Fibroblast of peridontal ligament (primary cell): Measurements from ENCODE around the gene RNPEP.
"Not testable (repeated sequence)": the region's sequence is repeated elsewhere in the genome, so short reads cannot be mapped to it uniquely, and the experiment has no call there.

ENCODE experiments used
- DNase-seq: peaks from one replicate; pipeline ENCODE4 v3.0.0-alpha.2; 2010; ENCODE audit errors: extremely low read depth

The RNPEP gene, protein sequence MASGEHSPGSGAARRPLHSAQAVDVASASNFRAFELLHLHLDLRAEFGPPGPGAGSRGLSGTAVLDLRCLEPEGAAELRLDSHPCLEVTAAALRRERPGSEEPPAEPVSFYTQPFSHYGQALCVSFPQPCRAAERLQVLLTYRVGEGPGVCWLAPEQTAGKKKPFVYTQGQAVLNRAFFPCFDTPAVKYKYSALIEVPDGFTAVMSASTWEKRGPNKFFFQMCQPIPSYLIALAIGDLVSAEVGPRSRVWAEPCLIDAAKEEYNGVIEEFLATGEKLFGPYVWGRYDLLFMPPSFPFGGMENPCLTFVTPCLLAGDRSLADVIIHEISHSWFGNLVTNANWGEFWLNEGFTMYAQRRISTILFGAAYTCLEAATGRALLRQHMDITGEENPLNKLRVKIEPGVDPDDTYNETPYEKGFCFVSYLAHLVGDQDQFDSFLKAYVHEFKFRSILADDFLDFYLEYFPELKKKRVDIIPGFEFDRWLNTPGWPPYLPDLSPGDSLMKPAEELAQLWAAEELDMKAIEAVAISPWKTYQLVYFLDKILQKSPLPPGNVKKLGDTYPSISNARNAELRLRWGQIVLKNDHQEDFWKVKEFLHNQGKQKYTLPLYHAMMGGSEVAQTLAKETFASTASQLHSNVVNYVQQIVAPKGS

DNA sequence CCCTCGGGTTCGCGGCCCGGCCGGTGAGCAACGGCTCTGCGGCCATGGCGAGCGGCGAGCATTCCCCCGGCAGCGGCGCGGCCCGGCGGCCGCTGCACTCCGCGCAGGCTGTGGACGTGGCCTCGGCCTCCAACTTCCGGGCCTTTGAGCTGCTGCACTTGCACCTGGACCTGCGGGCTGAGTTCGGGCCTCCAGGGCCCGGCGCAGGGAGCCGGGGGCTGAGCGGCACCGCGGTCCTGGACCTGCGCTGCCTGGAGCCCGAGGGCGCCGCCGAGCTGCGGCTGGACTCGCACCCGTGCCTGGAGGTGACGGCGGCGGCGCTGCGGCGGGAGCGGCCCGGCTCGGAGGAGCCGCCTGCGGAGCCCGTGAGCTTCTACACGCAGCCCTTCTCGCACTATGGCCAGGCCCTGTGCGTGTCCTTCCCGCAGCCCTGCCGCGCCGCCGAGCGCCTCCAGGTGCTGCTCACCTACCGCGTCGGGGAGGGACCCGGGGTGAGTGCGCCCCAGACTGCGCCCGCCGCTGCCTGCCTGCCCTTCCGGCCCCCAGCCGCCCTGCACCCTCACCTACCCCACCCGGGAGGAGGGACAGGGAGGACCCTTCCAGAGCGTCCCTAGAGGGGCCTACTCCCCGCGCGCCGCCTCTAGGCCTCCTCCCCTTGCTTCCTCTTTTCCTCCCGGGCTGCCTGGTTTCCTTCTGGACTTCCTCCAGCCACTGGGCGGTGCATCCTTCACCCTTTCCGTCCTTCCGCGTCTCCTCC, at the start of gene RNPEP:
Gene RNPEP (plus strand): TSS at position 26 of the 757 bp plus-strand sequence. CDS start 19 bp downstream, at position 45.
- DNase-seq = peak; percentile 78

DNA sequence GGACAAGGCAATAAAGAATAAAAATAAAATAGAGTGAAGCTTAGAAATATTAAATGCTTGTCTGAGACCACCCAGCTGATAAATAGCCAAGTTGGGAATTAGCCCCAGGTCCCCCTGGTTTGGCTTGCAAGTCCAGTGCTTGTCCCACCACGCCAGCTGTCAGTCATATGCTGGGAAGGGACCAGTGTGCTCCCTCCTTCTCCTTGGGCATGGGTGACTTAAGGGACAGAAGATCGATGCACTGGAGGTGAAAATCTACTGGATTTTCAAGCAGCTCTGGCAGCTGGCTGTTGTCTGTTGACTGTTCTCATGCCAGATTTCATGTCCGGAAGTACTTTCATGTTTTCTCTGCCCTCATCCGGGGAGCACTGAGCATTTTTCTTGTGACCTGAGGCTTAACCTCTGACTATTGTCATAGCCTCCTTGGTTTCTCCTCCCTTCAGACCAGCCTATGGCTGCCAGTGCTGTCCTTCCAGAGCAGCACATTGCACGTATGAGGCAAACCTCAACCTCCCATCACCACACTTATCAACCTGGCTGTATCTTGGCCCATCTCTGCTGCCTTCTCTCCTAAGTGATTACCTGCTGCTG, 48.5 kb upstream of the RNPEP start:
- no peak for DNase-seq

- DNase-seq = peak; percentile 86
Observed at GRCh38 chr1:201937624-201938213, 44.7 kb upstream of the RNPEP start.

GRCh38 chr1:201938440-201939035, 43.9 kb upstream of the RNPEP start:
- DNase-seq = no peak

DNA sequence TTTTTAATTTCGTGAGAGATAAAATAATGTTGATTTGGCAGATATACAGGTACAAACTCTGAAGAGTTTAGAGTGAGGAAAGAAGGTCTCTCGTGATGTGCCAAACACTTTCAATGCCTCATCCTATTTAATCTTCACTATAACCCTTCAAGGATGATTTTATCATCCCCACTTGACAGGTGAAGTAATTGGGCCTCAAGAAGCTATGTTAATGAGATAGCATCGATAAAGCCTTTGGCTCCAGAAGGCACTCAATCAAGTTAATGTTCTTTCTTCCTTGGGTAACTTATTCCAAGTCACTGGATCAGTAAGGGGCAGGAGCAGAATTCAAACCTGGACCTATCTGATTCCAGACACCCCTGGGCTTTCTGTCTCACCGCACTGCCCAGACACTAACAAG, 43.3 kb upstream of the RNPEP start:
- DNase-seq = no peak

DNA sequence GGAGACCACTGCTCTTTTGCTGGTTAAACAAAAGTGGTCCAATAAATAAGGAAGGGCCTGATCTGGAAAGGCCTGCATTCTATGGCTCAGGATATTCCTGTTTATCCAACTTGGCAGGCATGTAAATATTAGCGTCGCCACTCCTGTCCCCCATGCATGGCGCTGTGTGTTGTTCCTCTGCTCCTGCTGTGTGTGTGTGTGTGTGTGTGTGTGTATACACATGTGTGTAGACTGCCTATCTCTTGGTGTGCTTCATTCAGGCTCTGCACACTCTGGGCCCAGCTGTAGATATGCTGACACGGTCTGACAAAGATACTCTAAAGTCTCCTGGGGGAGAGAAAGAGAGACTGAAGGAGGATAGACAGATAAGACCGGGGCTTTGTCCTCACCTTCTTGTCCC, 42.9 kb upstream of the RNPEP start:
- DNase-seq = no peak

DNA sequence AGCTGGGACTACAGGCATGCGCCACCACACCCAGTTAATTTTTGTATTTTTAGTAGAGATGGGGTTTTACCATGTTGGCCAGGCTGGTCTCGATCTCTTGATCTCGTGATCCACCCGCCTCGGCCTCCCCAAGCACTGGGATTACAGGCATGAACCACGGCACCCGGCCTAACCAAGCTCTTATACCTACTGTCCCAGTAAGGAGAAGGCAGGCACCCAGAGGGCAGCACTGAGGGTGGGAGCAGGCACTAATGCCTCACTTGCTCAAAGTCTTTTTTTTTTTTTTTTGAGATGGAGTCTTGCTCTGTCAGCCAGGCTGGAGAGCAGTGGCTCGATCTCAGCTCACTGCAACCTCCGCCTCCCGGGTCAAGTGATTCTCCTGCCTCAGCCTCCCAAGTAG, 42.1 kb upstream of the RNPEP start:
- DNase-seq = not testable (repeated sequence)

GRCh38 chr1:201941420-201942128, 40.9 kb upstream of the RNPEP start:
- DNase-seq = no peak

DNA sequence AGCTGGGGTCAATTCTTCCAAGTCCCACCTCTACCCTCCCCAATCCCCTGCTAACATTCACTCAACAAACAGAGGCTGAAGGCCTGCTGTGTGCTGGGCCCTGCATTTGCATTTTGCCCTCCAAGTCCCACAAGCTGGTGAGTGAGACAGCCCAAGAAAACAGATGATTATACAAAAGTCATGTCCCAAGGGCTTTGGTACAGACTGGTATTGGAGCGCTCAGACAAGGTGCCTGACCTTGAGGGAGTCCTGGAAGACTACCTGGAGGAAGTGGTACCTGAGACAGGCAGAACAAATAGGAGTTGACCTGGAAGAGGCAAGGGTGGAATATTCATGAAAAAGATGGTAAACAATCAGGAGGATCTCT, 40.3 kb upstream of the RNPEP start:
- no peak for DNase-seq

DNA sequence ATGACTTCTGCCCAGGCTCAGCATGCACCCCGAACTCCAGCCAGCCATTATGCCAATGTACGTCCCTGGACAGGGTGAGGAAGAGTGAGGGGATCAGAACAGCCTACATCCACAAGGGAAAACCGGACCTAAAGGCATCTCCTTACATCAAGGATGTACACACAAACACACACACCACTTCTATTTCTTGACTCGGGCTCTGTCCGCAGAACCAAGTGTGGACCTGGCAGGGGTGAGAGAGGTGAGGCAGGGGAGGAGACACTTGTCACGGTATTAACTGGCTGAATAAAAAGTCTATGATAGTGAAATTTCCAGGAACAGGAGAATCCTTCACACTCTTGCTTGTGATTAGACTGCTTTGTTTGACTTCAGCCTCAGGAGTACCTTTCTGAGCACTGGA, 38.4 kb upstream of the RNPEP start:
- DNase-seq = no peak

- DNase-seq = no peak
Observed at GRCh38 chr1:201944639-201945038, 37.8 kb upstream of the RNPEP start.

GRCh38 chr1:201945157-201945556, 37.3 kb upstream of the RNPEP start:
- peak; percentile 41 for DNase-seq

- DNase-seq = no peak
Observed at GRCh38 chr1:201945863-201946223, 36.6 kb upstream of the RNPEP start.

DNA sequence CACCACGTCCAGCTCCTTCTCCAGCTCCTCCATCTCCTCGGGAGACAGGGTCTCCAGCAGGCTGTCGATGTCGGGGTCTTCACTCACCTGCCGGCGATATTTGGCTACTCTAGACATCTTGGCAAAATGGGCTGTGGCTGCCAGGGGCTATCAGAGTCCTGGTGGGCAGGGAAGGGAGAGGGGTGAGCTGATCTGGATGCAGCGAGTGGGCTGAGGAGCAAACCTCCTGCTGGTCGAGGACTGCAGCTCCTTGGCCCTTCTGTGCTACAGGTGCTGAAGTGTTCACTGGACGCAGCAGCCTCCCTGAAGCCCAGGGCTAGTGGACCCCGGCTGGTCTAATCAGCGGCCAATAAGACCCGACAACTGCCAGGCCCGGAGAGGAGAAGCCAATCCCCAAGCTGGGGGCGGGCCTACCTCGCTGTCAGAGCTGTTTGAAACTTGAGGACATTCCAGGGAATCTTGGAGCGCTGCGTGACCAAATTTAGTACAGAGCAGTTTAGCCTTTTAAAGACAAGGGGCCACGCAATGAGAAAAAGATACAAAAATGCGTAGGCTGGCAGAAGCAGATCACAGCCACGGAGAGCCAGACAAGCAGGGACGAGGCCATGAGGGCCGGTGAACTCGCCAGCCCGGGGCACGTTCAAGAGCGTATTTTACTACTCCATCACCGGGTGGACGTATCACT, 36.1 kb upstream of the RNPEP start, which contains the start of gene LMOD1:
Gene LMOD1 (minus strand): TSS at position 325 of the 685 bp plus-strand sequence. CDS start 208 bp downstream, at position 117.
- peak; percentile 96 for DNase-seq

DNA sequence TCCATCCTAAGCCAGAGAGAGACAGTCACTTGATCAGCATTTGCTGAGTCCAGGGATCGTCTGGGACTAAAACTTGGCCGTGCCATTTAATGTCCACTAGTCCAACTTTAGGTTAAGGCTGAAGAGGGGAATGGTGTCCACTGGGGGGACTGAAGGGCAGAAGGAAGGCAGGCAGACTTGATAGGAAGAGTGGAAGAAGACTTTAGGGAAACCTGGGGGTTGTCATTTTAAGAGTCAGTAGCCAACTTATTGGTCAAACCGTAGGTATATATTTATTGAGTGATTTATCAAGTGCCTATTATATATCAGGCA, 34.8 kb upstream of the RNPEP start:
- DNase-seq = no peak

- DNase-seq = peak; percentile 71
Observed at GRCh38 chr1:201949491-201949890, 33.0 kb upstream of the RNPEP start.

DNA sequence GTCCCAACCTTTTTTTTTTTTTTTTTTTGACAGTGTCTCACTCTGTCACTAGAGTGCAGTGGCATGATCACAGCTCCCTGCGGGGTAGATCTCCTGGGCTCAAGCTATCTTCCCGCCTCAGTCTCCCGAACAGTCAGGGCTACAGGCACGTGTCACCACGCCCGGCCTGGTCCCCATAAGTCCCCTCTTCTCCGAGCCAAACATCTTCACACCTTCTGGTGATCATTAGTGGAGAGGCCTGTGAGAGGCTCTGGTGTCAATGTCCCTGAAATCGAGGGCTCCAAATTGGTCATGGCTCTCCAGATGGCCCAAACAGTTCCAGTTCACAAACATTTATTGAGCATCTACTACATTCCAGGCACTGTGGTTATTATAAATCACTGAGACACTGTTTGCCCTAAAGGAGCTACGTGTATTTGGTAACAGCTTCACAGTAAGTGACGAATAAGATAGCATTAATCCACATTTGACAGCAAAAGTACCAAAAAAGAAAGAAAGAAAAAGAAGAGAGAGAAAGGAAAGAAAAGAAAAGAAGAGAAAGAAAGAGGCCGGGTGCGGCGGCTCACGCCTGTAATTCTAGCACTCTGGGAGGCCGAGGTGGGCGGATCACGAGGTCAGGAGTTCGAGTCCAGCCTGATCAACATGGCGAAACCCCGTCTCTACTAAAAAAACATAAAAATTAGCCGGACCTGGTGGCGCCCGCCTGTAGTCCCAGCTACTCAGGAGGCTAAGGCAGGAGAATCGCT, 28.0 kb upstream of the RNPEP start:
- no peak for DNase-seq

GRCh38 chr1:201955009-201955728, 27.3 kb upstream of the RNPEP start, which contains the start of gene TIMM17A:
TIMM17A (plus strand) TSS chr1:201955503; CDS start chr1:201955527, 24 bp downstream.
- peak; percentile 98 for DNase-seq

GRCh38 chr1:201955729-201956143, 26.7 kb upstream of the RNPEP start:
- no peak for DNase-seq
